Karpas-422 (cell line): Measurements from ENCODE around the gene EIF4H. TPM values are rescaled to one million over a fixed set of nuclear protein-coding genes. Genes with fewer than 3 reads are reported as not detected.
"Not testable (repeated sequence)": the region's sequence is repeated elsewhere in the genome, so short reads cannot be mapped to it uniquely, and the experiment has no call there.

Source experiments
- DNase-seq: peaks from one replicate; pipeline ENCODE4 v3.0.0-alpha.2; 2015
- H2AFZ ChIP-seq: fragments of 200-600 bp; sonication (generic); 2 replicates; pipeline ENCODE4 v1.6.1; 2014; ENCODE audit warnings: antibody characterized with exemption, low read length, mixed read lengths
- H3K27ac ChIP-seq: fragments of 200-600 bp; sonication (generic); 2 replicates; pipeline ENCODE4 v1.5.1; 2014; ENCODE audit warnings: mild to moderate bottlenecking, low read length, moderate library complexity
- H3K27me3 ChIP-seq: fragments of 200-600 bp; sonication (generic); 2 replicates; pipeline ENCODE4 v1.6.1; 2014; ENCODE audit warnings: low read length, mixed read lengths
- H3K36me3 ChIP-seq: fragments of 200-600 bp; sonication (generic); 2 replicates; pipeline ENCODE4 v1.6.1; 2014; ENCODE audit warnings: low read length, mixed read lengths; ENCODE audit not compliant: insufficient read depth
- H3K4me1 ChIP-seq: fragments of 200-600 bp; sonication (generic); 2 replicates; pipeline ENCODE4 v1.6.1; 2014; ENCODE audit warnings: mild to moderate bottlenecking, low read length, mixed read lengths
- H3K4me2 ChIP-seq: fragments of 200-600 bp; sonication (generic); 2 replicates; pipeline ENCODE4 v1.6.1; 2014; ENCODE audit warnings: low read length, low read depth, mild to moderate bottlenecking; ENCODE audit not compliant: poor library complexity, severe bottlenecking
- H3K4me3 ChIP-seq: fragments of 200-600 bp; sonication (generic); 2 replicates; pipeline ENCODE4 v1.5.1; 2014; ENCODE audit warnings: mild to moderate bottlenecking, antibody characterized with exemption, low read length, mixed read lengths
- H3K79me2 ChIP-seq: fragments of 200-600 bp; sonication (generic); 2 replicates; pipeline ENCODE4 v1.6.1; 2014; ENCODE audit warnings: mild to moderate bottlenecking, low read length, mixed read lengths
- H3K9ac ChIP-seq: fragments of 200-600 bp; sonication (generic); 2 replicates; pipeline ENCODE4 v1.6.0; 2014; ENCODE audit warnings: low read length
- H3K9me2 ChIP-seq: fragments of 200-600 bp; sonication (generic), shearing (Covaris generic); replicated peaks from 2 replicates; pipeline ENCODE4 v1.6.0; 2014; ENCODE audit warnings: mild to moderate bottlenecking, low read length, moderate library complexity; ENCODE audit not compliant: insufficient read depth
- H3K9me3 ChIP-seq: fragments of 300-700, 200-600 bp; sonication (generic); 2 replicates; pipeline ENCODE4 v1.6.1; 2014; ENCODE audit warnings: low read length, mixed read lengths
- H4K20me1 ChIP-seq: fragments of 200-600 bp; sonication (generic); 2 replicates; pipeline ENCODE4 v1.6.1; 2014; ENCODE audit warnings: mild to moderate bottlenecking, antibody characterized with exemption, low read length, low read depth; ENCODE audit not compliant: insufficient read depth
- total RNA-seq: library from RNA; depleted of rRNA; stranded (reverse); fragments of >200 nt; shearing (Covaris generic); gene quantifications from 2 replicates; pipeline ENCODE4 v1.2.3, GENCODE V29; 2014; ENCODE audit warnings: low replicate concordance

EIF4H gene
- total RNA-seq, 1 experiment from 2014 or later = 200 TPM

- Histone ChIP-seq H3K4me3 (no peak overlapping the region), H3K79me2 (no peaks in the 10 kb centered on the region), H3K4me1 (peaks cover 47% of the 10 kb centered on the region), H3K27ac (peak overlapping the region; percentile 65; the same call in 1 of the 2 replicates), H3K9ac (no peak overlapping the region), H3K9me2 (no peaks in the 10 kb centered on the region), H3K9me3 (no peaks in the 10 kb centered on the region), H3K4me2 (no peak overlapping the region), H4K20me1 (no peaks in the 10 kb centered on the region), H2AFZ (no peak overlapping the region), H3K36me3 (no peaks in the 10 kb centered on the region; the same call in 1 of the 2 replicates), H3K27me3 (no peaks in the 10 kb centered on the region)
- no peak for DNase-seq
Measured at GRCh38 chr7:74219416-74219815, 45.3 kb downstream of the EIF4H start.

GRCh38 chr7:74220229-74220628 lies 46.1 kb downstream of the EIF4H start:
- H3K36me3 ChIP-seq = no peaks in the 10 kb centered on the region; the same call in 1 of the 2 replicates
- H3K4me3 ChIP-seq = no peak overlapping the region
- H3K79me2 ChIP-seq = no peaks in the 10 kb centered on the region
- H2AFZ ChIP-seq = no peak overlapping the region
- H3K27me3 ChIP-seq = no peaks in the 10 kb centered on the region
- H3K4me1 ChIP-seq = peaks cover 51% of the 10 kb centered on the region
- H3K4me2 ChIP-seq = no peak overlapping the region
- no peaks in the 10 kb centered on the region for H4K20me1 ChIP-seq
- no peaks in the 10 kb centered on the region for H3K9me3 ChIP-seq
- DNase-seq = no peak
- no peaks in the 10 kb centered on the region for H3K9me2 ChIP-seq
- H3K9ac ChIP-seq = peak overlapping the region; percentile 26; the same call in 1 of the 2 replicates
- peak overlapping the region; percentile 65; the same call in 1 of the 2 replicates for H3K27ac ChIP-seq

GRCh38 chr7:74221713-74222112 lies 47.6 kb downstream of the EIF4H start:
- no peak for DNase-seq
- peak overlapping the region; percentile 65; the same call in 1 of the 2 replicates for H3K27ac ChIP-seq

GRCh38 chr7:74222851-74223710 lies 48.9 kb downstream of the EIF4H start:
- no peaks in the 10 kb centered on the region; the same call in 1 of the 2 replicates for H3K36me3 ChIP-seq
- H3K27me3 ChIP-seq = no peaks in the 10 kb centered on the region
- peak overlapping the region; percentile 38; the same call in 1 of the 2 replicates for H3K9ac ChIP-seq
- H2AFZ ChIP-seq = no peak overlapping the region
- no peak for DNase-seq
- peak overlapping the region; percentile 17 for H3K4me2 ChIP-seq
- H3K4me3 ChIP-seq = no peak overlapping the region
- no peaks in the 10 kb centered on the region for H4K20me1 ChIP-seq
- no peaks in the 10 kb centered on the region for H3K79me2 ChIP-seq
- H3K27ac ChIP-seq = peak overlapping the region; percentile 79
- no peaks in the 10 kb centered on the region for H3K9me3 ChIP-seq
- H3K4me1 ChIP-seq = peaks cover 35% of the 10 kb centered on the region
- no peaks in the 10 kb centered on the region for H3K9me2 ChIP-seq

More at GRCh38 chr7:74221713-74222112, 47.6 kb downstream of the EIF4H start:
- Histone ChIP-seq H4K20me1 (no peaks in the 10 kb centered on the region), H3K79me2 (no peaks in the 10 kb centered on the region), H3K27me3 (no peaks in the 10 kb centered on the region), H3K4me2 (no peak overlapping the region), H3K4me1 (peaks cover 48% of the 10 kb centered on the region), H3K9ac (no peak overlapping the region), H3K36me3 (no peaks in the 10 kb centered on the region; the same call in 1 of the 2 replicates), H3K9me3 (no peaks in the 10 kb centered on the region), H3K4me3 (no peak overlapping the region), H2AFZ (no peak overlapping the region), H3K9me2 (no peaks in the 10 kb centered on the region)

- no peak for DNase-seq
- Histone ChIP-seq H3K27me3 (no peaks in the 10 kb centered on the region), H3K4me3 (no peak overlapping the region), H3K4me1 (peaks cover 35% of the 10 kb centered on the region), H3K9me2 (no peaks in the 10 kb centered on the region), H3K79me2 (no peaks in the 10 kb centered on the region), H3K27ac (peak overlapping the region; percentile 79), H3K9me3 (no peaks in the 10 kb centered on the region), H4K20me1 (no peaks in the 10 kb centered on the region), H3K9ac (peak overlapping the region; percentile 54), H3K36me3 (0 out of 2 replicates have a peak, but pooled peaks cover under 1% of the 10 kb centered on the region), H3K4me2 (peak overlapping the region; percentile 46), H2AFZ (no peak overlapping the region)
Measured at GRCh38 chr7:74223711-74224510, 49.8 kb downstream of the EIF4H start.

- Histone ChIP-seq H3K4me3 (no peak overlapping the region), H3K27ac (no peak overlapping the region), H3K79me2 (no peaks in the 10 kb centered on the region), H3K27me3 (no peaks in the 10 kb centered on the region), H3K4me2 (peak overlapping the region; percentile 46), H2AFZ (no peak overlapping the region), H3K36me3 (0 out of 2 replicates have a peak, but pooled peaks cover 6% of the 10 kb centered on the region), H3K4me1 (peaks cover 40% of the 10 kb centered on the region), H4K20me1 (no peaks in the 10 kb centered on the region), H3K9me2 (no peaks in the 10 kb centered on the region), H3K9me3 (no peaks in the 10 kb centered on the region), H3K9ac (no peak overlapping the region)
- DNase-seq = no peak
Measured at GRCh38 chr7:74224511-74224832, 50.3 kb downstream of the EIF4H start.

- H4K20me1 ChIP-seq, H3K9me3 ChIP-seq, H3K27me3 ChIP-seq, H3K79me2 ChIP-seq, H2AFZ ChIP-seq, H3K4me3 ChIP-seq, DNase-seq, H3K36me3 ChIP-seq, H3K9ac ChIP-seq, H3K4me2 ChIP-seq, H3K9me2 ChIP-seq, H3K27ac ChIP-seq: not testable (repeated sequence)
- peaks cover 40% of the 10 kb centered on the region for H3K4me1 ChIP-seq
Measured at GRCh38 chr7:74224907-74225306, 50.8 kb downstream of the EIF4H start.

GRCh38 chr7:74225400-74225799 lies 51.2 kb downstream of the EIF4H start:
- no peaks in the 10 kb centered on the region for H4K20me1 ChIP-seq
- no peak for DNase-seq
- H3K27ac ChIP-seq = no peak overlapping the region
- H3K79me2 ChIP-seq = no peaks in the 10 kb centered on the region
- H3K4me2 ChIP-seq = no peak overlapping the region
- H3K27me3 ChIP-seq = no peaks in the 10 kb centered on the region
- no peak overlapping the region for H3K4me3 ChIP-seq
- H3K36me3 ChIP-seq = 0 out of 2 replicates have a peak, but pooled peaks cover 7% of the 10 kb centered on the region
- no peak overlapping the region for H3K9ac ChIP-seq
- no peaks in the 10 kb centered on the region for H3K9me2 ChIP-seq
- H2AFZ ChIP-seq = no peak overlapping the region
- peaks cover 40% of the 10 kb centered on the region for H3K4me1 ChIP-seq
- H3K9me3 ChIP-seq = no peaks in the 10 kb centered on the region
